NCI-H1694 treated with DMSO at 0.1 percent for 48 hours (cell line): ENCODE measurements around the gene THYN1.
A peak's percentile ranks its signal among the peaks of the same experiment; 100 is the strongest.

Experiments used
- DNase-seq: peaks from one replicate; lab custom pipeline; 2025; lab: John Stamatoyannopoulos, UW

Gene THYN1

GRCh38 chr11:134248910-134249480 is 4.2 kb downstream of the THYN1 start:
- DNase-seq = no peak

GRCh38 chr11:134246678-134247077 is 6.5 kb downstream of the THYN1 start:
- no peak for DNase-seq

GRCh38 chr11:134246100-134246499 is 7.1 kb downstream of the THYN1 start:
- no peak for DNase-seq

GRCh38 chr11:134245434-134245833 is 7.7 kb downstream of the THYN1 start:
- DNase-seq = no peak

GRCh38 chr11:134244593-134244992 is 8.6 kb downstream of the THYN1 start:
- no peak for DNase-seq

- no peak for DNase-seq
Measured at GRCh38 chr11:134243913-134244312, 9.2 kb downstream of the THYN1 start.

- DNase-seq = no peak
Measured at GRCh38 chr11:134242376-134242775, 10.8 kb downstream of the THYN1 start.

GRCh38 chr11:134240592-134240991 is 12.6 kb downstream of the THYN1 start:
- no peak for DNase-seq

- no peak for DNase-seq
Measured at GRCh38 chr11:134238956-134239355, 14.2 kb downstream of the THYN1 start.

GRCh38 chr11:134237557-134237922 is 15.6 kb downstream of the THYN1 start:
- DNase-seq = no peak

GRCh38 chr11:134236834-134237556 is 16.2 kb downstream of the THYN1 start:
- DNase-seq = no peak

GRCh38 chr11:134235399-134235798 is 17.8 kb downstream of the THYN1 start:
- DNase-seq = no peak

GRCh38 chr11:134233729-134234179 is 19.4 kb downstream of the THYN1 start:
- DNase-seq = no peak

GRCh38 chr11:134231958-134232659 is 21.0 kb downstream of the THYN1 start:
- DNase-seq = no peak

- DNase-seq = no peak
Measured at GRCh38 chr11:134230339-134230738, 22.8 kb downstream of the THYN1 start.

GRCh38 chr11:134229126-134229790 is 23.9 kb downstream of the THYN1 start:
- DNase-seq = no peak

GRCh38 chr11:134228625-134229024 is 24.5 kb downstream of the THYN1 start:
- DNase-seq = no peak

- no peak for DNase-seq
Measured at GRCh38 chr11:134226806-134227325, 26.3 kb downstream of the THYN1 start.

GRCh38 chr11:134224710-134225664 is 28.2 kb downstream of the THYN1 start:
- no peak for DNase-seq

- DNase-seq = peak; percentile 64
Measured at GRCh38 chr11:134223836-134224709, 29.1 kb downstream of the THYN1 start, which contains the start of the genes NCAPD3 and VPS26B. Gene NCAPD3 (minus strand): TSS chr11:134223967. CDS start chr11:134223926, 41 bp downstream. Gene VPS26B (plus strand): TSS chr11:134224671. CDS start chr11:134225123, 452 bp downstream.
